Fibroblast of gingiva (primary cell): ENCODE results near the gene STK33.

Source experiments
- DNase-seq: peaks from one replicate; pipeline ENCODE4 v3.0.0-alpha.2; 2011; ENCODE audit warnings: low read depth

Gene STK33

DNA sequence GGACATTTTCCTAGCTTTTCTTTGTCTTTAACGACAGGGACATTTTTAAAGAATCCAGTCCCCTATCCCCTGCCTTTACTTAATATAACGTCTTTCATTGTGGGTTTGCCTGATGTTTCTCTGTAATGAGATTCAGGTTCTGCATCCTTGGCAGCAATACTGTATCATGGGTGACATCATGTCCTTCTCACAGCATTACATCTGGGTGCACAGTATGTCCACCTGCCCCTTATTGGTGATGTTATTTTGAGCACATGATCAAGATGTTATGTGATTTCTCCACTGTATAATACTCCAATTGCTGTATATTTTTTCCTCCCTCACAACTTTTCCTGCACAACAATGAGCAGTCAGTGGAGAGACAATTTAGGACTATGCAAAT, 9.7 kb upstream of the STK33 start:
- DNase-seq: no peak

DNA sequence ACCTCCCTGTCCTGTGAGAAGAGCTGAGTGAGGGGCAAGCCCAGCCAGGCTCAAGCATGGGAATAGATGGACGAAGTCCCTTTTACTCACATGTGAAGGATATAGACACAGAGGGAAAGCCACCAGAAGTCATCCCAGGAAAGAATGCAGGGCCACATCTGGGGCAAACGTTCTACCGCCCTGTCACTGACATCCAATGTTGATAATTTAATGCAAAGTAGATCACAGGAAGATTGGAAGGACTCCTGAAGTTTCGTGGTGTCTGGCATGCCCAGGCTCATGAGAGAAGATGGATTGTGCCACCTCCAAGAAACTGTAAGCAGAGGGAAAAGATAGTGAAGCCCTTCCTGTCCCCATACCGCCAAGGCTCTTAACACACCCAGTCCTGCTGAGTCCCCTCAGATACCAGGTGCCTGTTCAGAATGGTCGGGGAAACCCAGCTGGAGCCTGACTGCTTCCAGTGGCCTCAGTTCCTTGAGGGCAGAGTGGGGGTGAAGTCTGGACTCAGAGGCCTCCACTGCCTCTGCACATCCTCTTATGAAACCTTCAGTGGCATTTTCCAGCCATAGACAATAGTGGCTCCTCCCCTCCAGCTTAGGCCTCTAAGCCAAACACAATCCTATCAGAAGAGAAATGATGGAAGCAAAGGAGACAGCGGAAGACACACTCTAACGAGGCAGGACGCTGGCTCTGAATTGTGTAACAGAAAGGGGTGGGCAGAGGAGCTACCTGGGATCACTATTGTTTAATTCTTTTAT, 7.5 kb upstream of the STK33 start:
- DNase-seq: no peak

DNA sequence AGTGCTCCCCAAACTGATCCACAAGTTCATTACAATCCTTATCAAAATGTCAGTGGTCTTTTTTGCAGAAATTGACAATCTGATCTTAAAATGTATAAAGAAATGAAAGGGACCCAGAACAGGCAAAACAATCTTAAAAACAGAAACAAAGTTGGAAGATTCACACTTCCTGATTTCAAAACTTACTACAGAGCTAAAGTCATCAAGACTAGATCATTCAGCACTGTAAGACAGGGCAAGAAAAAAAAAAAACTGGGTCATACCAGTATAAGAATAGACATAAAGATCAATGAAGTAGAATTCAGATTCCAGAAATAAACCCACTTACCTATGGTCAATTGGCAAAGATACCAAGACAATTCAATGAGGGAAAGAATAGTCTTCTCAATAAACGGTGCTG, 4.5 kb upstream of the STK33 start:
- no peak for DNase-seq

DNA sequence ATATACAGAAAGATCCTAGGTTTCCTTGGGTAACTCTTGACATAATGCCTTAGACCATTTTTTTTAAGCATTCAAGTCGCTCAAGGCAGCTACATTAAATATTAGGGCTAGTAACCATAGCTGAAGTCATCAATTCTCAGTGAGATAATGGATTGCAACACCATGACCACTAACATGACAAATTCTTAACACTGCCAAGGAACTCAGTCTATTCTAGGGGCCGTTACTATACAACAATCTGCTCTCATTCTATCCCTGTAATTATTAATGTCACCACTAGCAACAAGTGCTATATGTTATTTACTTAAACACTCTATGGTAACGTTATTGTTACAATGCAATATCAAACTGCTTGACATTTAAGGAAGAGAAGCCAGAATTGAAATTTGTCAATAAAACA, 3.2 kb upstream of the STK33 start:
- peak; percentile 45 for DNase-seq

DNA sequence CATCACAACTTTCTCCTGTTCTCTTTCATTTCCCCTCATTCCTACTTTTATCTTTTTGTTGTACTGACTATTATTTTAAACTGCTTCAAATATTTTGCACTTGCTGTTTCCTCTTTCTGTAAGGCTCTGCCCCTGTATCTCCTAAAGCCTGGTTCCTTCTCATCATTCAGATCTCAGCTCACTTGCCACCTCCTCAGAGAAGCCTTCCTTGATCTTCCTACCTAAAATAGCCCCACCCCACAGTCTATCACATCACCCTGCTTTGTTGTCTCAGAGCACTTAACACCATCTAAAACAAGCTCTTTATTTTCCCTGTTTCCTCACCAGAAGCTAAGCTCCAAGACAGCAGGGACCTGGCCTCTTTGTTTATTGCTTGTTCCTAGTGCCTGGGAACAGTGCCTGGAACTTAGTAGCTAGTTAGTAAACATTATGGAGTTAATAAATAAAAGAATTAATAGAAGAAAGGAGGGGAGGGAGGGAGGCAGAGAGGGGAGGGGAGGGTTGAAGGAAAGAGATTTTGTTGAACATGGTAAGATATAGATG, 2.5 kb upstream of the STK33 start:
- DNase-seq: no peak

DNA sequence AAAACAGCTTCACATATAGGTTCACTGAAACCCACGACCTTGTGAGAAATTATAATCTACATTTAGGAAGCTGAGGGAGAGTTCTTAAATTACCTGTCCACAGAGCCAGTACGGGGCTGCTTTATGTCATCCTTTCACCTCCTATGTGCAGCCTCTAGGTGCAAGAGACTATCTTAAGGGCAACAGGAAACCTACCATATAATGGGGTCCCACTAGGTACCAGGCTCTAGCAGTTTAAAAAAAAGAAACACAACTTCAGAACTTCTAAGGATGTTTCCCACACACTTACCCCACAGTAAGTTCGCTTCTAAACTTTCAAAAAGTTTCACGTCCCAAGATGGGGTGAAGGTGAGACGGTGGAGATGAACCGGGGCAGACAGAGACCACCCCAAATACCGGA, 573 bp downstream of the STK33 start:
- no peak for DNase-seq

DNA sequence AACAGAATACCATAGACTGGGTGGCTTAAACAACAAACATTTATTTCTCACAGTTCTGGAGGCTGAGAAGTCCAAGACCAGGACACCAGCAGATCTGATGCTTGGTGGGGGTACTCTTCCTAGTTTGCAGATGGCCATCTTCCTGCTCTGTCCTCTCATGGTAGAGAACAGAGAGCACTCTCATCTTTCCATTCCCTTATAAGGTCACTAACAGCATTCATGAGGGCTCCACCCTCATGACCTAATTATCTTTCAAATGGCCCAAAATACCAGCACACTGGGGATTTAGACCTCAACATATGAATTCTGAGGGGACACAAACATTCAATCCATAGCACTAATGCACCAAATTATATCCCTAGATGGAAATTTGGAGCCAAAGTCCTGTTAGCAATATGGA, 6.1 kb downstream of the STK33 start:
- DNase-seq: no peak

DNA sequence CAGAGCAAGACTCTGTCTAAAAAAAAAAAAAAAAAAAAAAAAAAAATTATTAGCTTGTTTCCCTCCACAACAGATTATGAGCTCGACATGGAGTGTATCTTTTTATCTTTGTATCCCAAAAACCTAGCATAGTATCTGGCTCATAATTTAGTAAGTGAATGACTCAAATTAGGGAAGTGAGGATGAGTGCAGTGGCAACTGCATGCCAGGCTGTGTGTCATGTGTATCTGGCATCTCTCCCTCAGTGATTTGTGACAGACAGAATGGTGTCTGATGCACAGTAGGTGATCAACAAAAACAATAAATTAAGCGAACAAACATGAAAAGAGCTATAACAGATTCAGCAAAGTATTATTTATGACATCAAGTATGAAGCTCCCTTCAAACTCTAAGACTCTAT, 7.2 kb downstream of the STK33 start:
- no peak for DNase-seq

DNA sequence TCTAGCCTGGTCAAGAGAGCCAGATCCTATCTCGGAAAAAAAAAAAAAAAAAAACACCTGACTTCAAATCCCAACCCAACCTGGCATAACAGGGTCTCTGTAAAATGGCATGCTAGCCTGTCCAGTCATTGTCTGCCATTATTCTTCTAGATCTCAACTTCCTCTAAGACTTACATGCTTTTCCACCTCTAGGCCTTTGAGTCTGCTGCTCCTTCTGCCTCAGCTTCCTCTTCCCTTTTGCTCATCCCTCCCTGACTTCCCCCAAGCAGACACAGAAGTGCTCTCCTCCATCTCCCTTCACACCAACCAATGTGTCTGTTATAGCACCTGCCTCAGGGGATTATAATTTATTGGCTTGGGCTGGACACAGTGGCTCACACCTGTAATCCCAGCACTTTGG, 7.8 kb downstream of the STK33 start:
- DNase-seq: no peak

DNA sequence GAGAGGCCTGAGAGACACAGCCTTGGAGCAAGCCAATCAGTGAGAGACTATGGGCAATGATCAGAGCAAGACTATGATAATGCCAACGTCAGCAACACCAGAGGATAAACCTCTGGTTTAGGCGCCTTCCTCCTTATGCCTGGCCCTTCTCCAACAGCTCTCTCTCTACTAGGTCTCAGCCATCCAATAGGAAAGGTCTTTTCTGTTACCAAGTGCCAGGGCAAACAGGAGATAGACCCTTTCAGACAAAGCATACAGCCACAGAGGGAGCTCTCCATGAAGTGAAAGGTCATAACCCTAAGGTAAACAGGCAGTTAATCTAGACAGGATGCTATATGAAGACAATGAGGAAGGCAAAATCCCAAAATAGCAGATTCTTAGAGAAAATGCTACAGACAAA, 9.5 kb downstream of the STK33 start:
- no peak for DNase-seq

DNA sequence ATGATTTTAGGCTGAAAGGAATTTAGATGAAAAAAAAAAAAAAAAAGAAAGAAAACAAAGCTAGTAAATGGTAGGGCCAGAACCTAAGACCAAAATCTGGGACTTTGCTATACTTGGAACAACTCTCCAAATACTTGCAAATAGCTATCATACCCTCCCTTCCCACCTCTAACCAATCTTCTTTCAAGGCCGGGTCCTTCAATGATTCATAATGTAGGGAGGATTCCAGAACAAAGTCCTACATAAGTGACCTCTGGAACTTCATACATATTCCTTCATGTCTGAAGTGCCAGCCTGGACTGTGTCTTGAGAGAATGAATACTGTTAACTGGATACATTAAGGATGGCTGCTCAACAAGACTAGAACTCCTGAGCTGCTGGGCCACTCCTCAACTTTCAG, 9.9 kb downstream of the STK33 start:
- no peak for DNase-seq

DNA sequence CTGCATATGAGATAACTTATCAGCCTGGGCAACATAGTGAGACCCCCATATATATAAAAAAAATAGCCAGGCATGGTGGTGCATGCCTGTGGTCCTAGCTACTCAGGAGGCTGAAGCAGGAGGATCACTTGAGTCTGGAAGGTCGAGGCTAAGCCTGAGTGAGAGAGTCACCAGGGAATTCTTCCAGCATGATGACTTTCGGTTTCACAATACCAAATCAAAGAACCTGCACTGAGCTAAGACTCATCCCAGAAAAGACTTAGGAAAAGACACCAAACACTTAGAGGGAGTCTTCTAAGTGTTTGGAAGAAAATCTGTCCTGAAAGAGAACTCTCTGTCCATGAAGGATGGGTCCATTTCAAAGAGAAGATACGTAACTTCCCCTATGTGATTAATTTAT, 12.7 kb downstream of the STK33 start:
- no peak for DNase-seq

DNA sequence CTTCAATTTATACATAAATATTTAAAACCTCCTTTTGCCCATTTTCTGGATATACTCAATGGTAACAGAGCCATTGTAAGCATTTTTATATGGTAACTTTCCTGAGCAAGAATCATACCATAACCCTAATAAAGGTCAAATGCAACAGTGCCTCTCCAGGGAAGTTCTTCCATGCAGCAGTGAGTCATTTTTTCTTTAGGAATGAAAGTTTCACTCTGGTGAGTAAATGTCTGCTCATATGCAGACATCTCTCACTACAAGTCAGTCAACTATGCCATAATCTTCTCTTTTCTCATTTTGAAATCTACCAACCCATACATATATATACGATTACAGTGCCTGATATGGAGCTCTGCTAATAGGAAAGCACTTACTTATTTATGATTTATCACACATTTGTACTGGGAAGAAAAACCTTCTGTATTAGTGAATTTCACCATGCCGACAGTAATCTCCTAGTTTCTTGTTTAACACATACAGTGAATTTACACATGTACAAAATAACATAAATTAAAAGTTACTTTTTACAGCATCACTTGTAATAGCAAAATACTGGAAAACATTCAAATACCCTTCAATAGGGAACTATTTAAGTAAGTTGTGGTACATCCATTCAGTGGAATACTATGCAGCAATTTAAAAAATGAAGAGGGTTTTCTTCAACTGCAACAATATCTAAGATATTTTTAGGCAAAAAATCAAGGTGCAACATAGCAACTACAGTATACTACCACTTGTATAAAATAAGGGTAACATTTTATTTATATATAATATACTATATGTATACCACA, 16.0 kb downstream of the STK33 start:
- DNase-seq: no peak

DNA sequence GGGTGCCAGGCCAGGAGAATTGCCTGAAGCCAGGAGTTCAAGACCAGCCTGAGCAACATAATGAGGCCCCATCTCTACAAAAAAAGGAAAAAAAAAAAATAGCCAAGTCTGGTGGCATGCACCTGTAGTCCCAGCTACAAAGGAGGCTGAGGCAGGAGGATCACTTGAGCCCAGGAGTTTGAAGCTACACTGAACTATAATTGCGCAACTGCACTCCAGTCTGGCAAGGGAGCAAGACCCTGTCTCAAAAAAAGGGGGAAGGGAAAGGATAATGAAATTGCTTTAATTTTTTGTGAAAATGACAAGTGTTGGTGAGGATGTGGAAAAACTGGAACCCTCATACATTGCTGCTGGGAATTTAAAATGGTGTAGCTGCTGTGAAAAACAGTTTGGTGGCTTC, 19.2 kb downstream of the STK33 start:
- DNase-seq: no peak

DNA sequence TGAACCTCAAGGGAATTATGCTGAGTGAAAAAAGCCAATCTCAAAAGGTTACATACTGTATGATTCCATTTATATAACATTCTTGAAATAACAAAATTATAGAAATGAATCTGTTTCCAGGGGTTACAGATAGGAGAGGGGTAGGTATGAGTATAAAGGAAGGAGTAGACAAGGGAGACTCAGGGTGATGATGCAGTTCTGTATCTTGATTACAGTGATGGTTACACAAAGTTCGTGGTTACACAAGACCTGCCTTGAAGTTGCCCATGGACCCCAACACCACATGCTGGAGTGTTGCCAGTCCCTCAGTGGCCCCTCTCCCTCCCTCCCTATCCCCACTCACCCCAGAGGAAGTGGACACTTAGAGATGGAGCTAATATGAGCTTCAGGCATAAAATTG, 20.3 kb downstream of the STK33 start:
- DNase-seq: no peak

DNA sequence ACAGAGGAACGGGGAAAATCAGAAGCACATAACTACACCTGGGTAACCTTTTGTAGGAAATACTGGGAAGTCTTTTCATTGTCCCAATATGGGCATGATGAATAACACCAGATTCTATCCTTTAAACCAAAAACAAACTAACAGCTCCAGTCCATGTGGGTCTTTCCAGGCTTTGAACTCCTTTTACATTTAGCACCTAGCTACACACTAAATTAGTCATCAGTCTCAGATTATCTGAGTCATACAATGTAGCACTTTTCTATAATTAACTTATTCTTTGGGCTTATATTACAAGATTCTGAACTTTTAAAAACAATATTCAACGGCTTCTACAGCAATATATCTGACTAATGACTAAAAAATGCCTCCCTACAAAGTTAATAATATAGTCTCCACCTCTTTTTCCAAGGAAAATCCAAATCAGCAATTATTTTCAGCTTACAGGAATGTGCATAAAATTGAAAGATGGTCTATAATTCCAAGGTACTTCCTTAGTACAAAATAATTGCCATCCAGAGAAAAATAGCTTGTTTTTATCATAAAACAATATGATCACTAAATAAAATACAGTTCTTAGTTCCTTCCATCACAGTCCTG, 26.3 kb downstream of the STK33 start:
- no peak for DNase-seq

DNA sequence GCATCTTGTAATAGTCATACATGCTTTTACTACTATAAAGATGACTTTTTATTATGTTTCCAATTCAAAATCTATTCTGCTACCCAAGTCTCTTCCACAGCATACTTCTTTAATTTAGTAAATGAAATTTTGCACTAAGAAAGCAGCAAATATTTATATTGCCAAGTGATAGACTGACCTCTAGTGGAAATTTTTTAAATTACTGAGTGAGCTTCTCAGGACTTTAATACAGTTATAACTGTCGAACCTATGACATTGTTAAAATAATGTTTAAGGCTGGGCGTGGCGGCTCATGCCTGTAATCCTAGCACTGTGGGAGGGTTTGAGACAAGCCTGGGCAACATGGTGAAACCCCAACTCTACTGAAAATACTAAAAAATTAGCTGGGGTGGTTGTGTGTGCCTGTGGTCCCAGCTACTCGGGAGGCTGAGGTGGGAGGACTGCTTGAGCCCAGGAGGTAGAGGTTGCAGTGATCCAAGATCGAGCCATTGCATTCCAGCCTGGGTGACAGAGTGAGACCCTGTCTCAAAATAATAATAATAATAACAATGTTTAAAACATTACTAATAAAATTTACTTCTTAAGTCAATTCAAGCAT, 27.3 kb downstream of the STK33 start:
- peak; percentile 27 for DNase-seq

DNA sequence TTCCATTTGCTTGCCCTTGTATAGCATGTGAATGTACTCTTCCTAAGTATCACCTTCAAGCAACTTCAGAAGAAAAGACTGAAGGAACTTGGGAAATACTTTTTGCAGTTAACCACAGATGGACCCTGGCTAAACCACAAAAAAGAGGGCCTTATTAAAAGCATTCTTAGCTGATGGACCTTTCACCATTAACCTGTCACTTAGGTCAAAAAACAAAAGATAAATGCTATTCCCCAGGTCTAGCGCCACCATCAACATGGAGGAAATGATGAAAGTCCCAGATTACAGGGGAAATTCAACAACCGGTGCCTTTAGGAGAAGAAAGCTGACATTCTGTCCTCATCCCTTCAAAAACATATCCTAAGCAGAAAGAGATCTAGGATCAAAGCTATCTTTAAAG, 29.5 kb downstream of the STK33 start:
- DNase-seq: no peak

DNA sequence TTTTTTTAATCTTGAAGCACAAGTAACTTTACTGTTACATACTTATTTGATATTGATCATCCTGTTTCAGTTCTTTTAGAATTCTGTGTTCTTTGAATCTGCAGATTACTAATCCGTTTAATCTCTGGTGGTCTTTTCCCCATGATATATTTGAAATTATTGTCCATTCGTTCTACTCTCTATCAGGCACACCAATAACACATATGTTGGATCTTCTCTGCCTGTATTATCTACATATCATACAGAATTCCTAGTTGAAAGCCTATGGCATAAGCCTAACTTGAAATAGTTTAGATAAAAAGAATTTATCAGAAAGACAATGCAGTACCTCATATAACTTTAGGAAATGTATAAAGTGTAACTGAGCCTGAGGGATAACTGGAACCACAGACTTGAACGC, 32.6 kb downstream of the STK33 start:
- DNase-seq: no peak

DNA sequence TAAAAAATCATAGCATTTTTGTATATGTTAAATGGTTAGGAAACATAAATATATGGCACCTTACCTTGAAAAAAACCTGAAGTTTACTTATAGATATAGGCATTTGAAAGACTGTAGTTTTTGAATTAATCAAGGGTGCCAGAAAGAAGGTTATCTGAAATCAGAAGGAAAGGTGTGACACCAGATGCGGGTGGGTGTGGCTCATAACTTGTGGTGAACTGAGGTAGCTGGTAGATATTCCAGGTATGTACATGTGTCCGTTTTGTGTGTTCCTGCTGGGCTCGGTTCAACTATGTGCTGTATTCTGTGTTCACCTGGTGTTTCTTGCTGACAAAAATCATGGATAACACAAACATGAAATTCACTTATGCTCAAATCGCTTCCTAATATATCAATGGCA, 35.6 kb downstream of the STK33 start:
- no peak for DNase-seq

DNA sequence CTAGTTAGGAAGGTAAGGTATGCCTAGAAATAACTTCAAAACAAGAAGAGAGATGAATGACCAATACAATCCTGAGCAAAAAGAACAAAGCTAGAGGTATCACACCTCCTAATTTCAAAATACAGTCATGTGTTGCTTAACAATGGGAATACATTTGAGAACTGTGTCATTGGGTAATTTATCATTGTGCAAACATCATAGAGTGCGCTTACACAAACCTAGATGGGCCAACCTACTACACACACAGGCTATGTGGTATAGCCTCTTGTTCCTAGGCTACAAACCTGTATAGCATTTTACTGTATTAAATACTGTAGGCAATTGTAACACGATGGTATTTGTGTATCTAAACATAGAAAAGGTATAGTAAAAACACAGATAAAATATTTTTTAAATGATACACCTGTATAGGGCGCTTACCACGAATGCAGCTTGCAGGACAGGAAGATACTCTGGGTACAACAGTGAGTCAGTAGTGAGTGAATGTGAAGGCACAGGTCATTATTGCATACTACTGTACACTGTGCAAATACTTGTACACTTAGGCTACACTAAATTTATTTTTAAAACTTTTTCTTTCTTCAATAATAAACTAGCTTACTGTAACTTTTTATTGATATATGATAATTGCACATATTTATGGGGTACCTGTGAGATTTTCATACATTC, 48.2 kb downstream of the STK33 start:
- DNase-seq: no peak

DNA sequence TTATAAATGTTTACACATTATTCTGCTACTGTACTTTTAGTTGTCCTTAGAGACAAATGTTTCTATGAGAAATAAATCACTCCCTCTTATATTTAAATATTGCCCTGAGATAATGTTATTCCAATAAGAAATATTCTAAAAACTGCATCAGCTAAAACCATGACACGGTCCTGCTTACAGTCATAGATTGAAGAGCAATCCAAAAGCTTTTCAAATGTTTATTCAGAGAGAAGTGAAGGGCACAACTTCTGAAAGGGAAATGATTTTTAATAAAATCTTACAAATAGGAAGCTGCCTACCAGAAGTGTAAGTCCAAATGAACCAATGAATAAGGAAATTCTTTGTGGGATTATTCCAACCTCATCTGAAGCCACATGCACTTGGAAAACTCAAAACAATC, 49.2 kb downstream of the STK33 start:
- DNase-seq: no peak
